ENCODE results near the gene RAB40C.

Gene RAB40C

DNA sequence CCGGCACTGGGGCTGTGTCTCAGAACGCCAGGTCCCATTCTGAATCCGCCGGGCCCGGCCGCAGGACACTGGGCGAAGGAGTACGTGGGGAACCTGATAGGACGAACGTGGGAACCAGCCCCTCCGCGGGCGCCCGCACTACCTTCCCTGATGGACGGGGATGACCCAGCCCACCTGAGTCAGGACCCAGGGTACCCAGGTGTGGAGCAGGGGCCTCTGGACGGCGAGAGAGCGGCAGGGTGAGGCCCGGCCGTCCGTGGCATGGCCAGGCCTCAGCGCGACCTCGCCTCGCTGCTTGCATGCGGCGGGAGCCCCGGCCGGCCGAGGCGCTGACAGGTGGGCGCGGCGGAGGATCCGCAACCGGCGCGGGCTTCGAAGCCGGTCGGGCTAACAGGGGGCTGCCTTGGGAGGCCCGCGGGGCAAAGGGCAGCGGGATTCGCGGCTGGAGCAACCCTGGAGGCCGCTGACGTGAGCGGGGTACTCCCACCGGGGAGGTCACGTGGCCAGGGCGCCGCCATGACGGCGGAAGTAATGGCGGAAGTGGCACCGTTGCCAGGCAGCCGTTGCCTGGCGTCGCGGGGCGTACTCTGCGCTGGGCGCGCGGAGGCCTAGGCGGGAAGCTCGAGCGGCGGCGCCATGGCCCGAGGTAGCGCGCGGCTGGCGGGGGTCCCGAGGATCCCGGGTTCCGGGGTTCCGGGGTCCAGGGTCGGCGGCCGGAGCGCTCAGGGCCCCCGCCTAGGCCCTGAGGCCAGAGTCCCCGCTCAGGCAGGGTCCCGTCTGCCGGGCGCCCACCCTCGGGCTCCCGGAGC lies 59.1 kb downstream of the RAB40C start, which contains the start of gene WDR90:
Gene WDR90, plus strand, starts transcription at position 585 of the 809 bp plus-strand sequence. Its CDS starts 52 bp downstream, at position 637.
- DNase-seq: peak; percentile 94

DNA sequence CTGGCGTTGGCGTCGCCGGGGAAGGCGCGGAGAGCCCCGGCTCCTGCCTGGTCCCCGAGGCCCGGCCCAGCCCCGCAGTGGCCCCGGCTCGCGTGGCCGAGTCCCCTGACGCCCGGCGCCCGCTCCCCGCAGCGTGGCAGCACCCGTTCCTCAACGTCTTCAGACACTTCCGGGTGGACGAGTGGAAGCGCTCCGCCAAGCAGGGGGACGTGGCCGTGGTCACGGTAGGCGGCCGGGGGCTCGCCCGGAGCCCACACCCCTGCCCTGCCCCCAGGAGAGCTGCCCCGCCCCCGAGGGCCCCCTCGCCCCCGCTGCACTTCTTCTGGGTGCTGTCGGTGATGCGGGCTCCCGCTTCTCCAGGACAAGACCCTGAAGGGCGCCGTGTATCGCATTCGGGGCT lies 59.8 kb downstream of the RAB40C start:
- DNase-seq: no peak

DNA sequence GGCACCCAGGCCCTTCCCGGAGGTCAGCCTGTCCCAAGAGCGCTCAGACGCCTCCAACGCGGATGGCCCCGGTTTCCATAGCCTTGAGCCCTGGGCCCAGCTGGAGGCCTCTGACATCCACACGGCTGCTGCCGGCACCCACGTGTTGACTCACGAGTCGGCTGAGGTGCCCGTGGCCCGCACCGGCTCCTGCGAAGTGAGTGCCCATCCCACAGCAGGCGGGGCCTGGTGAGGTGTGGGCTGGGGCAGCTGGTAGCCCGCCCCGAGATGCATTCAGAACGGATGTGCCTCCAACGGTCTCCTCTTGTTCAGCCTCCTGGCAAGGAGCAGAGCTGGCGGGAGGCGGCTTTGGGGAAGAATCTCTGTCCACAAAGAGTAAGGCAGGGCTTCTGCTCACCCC lies 62.0 kb downstream of the RAB40C start:
- DNase-seq: no peak

DNA sequence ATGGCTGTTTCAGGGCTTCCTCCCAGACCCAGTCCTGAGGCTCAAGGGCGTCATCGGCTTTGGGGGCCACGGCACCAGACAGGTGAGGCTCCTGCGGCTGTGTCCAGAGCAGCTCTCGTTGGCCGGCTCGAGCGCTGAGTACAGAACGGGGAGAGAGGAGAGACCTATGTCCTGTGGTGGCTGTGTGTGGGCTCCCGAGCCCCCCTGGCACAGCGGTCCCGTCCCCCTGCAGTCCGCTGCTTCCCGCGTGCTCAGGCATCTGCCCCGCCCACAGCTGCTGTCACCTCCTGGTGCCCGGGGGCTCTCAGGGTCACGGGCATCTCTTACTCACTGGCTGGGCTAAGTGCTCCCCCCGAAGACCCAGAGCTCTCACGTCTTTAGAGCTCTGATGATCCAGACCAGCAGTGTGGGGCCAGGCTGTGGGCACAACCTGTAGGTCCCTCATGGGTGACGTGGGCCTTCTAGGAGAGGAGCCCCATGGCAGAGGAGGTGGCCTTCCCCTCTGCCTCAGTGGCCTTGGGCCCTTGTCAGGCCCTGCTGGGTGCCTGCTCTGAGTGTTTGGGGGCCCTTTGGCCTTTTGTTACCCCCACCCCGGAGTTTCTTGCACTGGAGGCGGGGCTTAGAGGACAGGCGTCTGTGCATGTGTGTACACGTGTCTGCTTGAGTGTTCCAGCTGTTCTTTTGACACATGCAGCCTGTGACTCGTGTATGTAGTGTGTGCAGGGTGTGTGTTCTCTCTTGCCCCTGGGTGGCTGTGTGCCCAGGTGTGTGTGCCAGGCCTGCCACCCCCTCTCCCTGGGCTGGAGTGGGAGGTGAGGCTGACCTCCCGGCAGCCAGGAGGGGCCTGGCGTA lies 62.8 kb downstream of the RAB40C start:
- no peak for DNase-seq

DNA sequence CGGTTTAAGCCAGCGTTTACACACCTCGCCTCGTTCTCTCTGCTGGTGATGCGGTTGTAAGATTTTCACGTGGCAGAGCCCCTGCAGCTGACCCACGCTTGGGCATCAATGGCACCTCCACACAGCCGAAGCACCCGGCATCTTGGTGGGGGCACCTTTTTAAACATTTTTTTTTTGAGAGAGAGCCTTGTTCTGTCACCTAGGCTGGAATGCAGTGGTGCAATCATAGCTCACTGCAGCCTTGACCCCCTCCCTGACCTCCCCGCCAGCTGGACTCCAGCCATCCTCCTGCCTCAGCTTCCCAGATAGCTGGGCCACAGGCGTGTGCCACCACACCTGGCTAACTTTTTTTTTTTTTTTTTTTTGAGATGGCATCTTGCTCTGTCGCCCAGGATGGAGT lies 64.2 kb downstream of the RAB40C start:
- no peak for DNase-seq

DNA sequence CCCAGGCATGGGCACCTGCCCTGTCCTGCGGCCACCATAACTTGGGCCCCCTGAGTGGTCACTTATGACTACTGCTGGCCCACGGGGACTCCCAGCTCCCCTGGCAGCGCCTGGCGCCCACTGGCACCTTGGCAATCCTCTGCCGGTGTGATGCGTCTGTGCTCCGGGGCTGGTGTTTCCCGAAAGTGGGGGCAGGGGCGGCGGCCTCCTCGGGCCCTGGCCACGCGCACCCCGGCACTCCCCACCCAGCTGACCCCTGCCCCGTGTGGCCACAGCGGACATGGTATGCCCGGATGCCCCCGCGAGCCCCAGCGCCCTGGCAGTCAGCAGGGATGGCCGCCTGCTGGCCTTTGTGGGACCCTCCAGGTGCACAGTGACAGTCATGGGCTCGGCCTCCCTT lies 67.6 kb downstream of the RAB40C start:
- no peak for DNase-seq

DNA sequence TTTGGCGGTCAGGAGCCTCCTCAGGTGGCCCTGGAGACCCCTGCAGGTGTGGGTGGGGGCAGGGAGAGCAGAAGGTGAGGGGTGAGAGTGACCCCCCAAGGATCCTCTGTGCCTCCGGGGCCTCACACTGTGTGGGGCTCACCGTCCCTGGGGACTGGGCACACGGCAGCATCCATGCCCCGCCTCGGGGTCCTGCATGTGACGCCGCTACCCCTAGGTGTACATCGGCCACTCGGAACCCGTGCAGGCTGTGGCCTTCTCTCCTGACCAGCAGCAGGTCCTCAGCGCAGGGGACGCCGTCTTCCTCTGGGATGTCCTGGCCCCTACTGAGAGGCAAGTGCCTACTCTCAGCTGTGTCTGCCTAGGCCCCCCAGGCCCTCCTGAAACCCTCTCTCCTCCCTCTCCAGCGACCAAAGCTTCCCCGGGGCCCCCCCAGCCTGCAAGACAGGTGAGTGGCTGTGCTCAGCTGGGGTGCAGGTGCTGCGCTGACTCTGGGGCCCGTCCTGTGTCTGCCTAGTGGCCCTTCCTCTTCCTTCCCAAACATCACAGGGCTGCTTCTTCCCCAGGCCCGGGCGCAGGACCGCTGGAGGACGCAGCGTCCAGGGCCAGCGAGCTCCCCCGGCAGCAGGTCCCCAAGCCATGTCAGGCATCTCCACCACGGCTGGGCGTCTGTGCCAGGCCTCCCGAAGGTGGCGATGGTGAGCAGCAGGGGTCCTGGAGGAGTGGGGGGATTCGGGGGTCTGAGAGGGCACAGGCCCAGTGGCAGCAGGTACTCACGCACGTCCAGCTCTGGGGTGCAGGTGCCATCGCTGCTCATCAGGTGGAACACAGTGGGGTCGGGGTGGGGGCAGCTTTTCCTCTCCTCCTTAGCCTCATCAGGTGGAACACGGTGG lies 69.1 kb downstream of the RAB40C start:
- no peak for DNase-seq

DNA sequence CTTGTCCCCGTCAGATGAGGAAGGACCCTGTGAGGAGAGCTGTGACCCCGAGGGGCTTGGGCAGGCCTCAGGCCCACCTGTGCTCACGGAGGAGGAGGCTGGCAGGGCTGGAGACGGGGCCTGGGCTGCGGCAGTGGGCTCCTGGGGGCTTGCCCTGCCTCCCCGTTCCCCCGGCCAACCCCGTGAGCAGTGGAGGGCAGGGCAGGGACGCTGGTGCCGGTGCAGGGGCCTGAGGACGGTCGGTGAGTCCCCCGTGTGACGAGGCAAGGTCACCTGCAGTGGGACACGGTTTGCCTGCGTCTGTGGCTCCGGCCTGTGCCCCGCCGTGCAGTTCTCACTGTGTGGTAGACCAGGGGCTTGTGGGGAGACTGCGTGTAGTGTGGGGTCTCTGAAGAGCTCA lies 69.8 kb downstream of the RAB40C start:
- DNase-seq: no peak

DNA sequence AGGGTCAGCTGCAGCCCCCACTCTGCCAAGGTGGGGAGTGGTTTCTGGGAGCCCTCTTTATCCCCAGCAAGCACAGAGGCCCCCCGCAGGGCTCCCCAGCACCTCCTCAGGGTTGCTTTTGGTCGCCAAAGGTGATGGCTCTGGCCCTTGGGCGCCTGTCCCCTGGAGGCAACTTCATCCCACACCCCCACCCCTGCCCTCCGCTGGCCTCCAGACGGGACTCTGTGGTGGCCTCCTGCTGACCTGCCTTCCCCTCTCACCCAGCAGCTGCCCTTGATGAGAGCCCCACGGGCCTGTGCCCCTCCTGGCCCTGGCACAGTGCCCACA lies 70.2 kb downstream of the RAB40C start:
- no peak for DNase-seq

DNA sequence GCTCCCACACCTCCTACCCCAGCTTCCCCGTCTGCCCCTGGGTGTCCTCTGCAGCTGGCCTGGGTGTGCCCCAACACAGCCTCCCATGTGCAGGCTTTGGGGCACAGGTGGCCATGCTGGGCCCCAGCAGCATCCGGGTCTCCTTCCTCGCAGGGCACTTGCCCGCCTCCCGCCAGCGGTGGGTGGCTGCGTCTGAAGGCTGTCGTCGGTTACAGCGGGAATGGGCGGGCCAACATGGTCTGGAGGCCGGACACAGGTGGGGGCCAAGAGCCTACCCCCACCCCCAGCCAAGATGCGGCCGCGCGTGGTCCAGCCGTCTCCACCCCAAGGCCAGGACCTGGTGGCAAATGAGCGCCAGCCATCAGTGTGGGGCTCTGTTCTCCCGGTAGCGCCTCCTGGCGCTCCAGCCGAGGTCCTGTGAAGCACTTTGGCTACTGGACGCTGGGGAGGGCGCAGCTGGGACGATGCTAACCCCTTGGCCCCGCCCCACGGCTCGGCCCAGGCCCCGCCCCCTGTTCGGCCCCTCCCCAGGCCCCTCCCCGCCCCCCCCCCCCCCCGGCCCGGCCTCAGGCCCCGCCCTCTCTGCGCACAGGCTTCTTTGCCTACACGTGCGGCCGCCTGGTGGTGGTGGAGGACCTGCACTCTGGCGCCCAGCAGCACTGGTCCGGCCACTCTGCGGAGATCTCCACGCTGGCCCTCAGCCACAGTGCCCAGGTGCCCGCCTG lies 70.8 kb downstream of the RAB40C start:
- peak; percentile 80 for DNase-seq

DNA sequence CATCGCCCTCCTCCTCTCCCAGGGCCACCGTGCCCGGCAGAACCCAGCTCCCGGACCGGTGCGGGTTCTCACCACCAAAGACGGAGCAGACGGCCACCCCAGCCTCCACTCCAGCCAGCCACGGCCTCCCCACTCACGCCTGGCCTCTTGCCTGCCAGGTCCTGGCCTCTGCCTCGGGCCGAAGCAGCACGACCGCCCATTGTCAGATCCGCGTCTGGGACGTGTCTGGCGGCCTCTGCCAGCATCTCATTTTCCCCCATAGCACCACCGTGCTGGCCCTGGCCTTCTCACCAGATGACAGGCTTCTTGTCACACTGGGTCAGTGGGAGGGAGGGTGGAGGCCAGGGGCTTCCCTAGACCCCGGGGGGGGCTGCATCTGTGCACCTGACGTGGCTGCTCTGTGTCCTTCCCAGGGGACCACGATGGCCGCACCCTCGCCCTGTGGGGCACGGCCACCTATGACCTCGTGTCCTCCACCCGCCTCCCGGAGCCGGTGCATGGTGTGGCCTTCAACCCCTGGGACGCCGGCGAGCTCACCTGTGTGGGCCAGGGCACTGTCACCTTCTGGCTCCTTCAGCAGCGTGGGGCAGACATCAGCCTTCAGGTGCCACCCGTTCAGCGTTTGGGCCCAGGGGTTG lies 71.4 kb downstream of the RAB40C start:
- DNase-seq: no peak

DNA sequence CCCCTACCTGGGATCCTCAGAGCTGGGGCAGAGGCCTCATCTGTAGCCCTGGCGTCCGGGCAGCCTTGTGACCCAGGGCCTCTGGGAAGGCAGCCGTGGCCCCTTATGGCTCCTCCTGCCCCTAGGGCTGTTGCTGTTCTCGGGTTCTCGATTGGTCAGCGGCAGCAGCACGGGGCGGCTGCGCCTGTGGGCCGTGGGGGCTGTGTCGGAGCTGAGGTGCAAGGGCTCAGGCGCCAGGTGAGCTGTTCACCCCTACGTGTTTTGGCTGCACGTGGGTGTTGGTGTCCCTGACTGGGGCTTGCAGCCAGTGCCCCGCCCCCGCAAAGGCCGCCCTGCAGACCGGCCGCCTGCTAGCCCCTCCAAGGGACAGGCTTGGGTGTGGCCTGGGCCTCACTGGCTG lies 72.2 kb downstream of the RAB40C start:
- no peak for DNase-seq

DNA sequence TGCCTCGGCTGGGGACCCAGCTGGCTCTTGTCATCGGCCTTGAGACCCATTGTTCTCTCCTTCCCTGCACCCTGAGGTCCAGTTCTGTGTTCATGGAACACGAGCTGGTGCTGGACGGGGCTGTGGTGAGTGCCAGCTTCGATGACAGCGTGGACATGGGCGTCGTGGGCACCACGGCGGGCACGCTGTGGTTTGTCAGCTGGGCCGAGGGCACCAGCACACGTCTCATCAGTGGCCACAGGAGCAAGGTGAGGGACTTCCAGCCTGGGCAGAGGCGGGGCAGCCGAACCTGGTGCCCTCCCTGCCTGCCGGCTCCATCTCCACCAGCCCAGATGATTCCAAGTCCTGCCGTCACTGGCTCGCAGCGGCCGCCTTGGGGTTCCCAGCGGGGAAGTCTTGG lies 72.7 kb downstream of the RAB40C start:
- no peak for DNase-seq

DNA sequence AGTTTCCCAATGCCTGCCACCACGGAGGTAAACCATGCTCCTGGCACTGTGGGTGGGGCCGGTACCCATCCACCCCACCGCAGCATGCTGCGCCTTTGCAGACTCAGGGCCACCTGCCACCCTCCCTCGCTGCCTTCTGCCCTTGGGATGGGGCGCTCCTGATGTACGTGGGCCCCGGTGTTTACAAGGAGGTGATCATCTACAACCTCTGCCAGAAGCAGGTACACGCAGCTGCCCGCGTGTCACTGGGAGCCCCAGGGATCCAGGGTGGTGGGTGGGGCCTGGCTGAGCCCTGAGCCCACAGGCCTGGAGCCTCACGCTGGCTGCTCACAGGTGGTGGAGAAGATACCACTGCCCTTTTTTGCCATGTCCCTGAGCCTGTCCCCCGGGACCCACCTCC lies 76.7 kb downstream of the RAB40C start:
- DNase-seq: no peak

DNA sequence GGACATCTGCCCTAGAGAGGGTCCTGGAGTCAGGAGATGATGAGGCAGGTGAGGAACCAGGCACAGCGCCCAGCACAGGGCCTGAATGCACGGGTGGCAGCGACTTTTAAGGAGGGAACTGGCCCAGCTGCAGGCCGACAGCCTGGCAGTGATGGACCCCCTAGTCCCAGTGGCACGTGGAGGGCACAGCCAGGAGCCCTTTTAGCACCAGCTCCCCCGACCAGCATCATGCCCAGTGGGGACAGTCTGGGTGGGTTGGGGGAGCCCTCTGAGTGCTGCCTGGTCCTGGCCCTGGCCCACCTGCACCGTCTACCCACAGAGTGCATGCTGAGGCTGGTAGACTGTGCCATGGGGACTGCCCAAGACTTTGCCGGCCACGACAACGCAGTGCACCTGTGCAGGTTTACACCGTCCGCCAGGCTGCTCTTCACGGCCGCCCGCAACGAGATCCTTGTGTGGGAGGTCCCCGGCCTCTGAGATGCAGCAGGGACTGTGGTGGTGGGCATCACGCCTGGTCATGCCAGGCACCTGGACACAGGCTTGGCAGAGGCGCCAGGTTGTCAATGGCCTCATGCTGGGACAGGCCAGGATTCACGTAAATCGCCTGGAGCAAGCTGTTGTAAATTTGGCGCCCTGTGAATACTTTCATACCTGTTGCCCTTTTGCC lies 77.4 kb downstream of the RAB40C start:
- no peak for DNase-seq

DNA sequence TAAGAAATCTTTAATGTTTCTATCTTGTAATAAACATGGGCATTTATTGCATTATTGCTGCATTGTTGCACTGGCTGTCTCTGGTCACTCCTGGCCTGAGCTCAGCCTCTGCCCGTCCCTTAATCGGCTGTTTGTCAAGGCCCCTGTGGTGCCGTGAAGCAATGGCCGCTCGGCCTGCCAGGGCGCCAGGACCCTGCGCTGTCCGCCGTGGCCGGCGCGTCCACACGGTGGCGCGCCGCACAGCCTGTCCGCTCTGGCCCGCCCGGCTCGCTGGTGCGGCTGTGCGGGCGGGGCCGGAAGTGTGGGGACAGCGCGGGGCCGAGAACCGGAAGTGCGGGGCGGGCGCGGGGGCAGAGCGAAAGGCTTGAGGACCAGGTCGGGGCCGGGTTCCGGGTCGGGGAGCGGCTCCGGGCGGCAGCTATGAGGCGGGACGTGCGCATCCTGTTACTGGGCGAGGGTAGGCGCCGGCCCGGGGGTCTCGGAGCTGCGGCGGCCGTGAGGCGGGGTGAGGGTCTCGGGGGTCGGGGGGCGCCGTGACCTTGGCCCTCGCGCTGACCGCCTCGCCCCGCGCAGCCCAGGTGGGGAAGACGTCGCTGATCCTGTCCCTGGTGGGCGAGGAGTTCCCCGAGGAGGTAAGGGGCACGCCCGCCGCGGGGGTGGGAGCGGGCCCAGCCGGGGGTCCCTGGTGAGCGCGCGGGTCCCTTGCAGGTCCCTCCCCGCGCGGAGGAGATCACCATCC lies 78.1 kb downstream of the RAB40C start, which contains the start of gene RHOT2:
Gene RHOT2, plus strand, starts transcription at position 353 of the 739 bp plus-strand sequence. Its CDS starts 68 bp downstream, at position 421.
- peak; percentile 95 for DNase-seq

DNA sequence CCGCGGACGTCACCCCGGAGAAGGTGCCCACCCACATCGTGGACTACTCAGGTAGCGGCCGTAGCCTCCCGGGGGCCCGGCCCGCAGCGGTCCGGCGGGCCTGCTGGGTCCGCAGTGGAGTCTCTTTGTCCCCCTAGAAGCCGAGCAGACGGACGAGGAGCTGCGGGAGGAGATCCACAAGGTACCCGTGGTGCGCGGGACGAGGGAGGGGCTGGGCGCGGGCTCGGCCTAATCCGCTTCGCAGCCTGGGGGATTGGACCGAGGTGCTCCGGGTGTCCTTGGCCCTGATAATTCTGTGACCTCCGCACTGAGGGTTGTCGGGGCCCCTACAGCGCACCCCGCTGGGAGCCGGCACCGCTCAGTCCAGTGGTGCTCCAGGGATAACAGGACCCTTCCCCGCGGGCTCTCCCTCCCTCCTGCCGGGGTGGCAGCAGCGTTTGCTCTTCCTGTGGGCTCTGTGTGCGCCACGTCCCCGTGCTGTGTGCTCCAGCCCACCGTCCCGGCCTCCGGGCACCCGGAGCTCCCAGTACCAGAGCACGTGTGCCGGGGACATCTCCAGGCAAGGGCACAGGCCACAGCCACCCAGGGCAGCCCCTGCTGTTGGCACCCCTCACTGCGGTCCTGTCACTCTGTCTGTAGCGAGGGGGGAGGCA lies 78.8 kb downstream of the RAB40C start:
- DNase-seq: no peak

DNA sequence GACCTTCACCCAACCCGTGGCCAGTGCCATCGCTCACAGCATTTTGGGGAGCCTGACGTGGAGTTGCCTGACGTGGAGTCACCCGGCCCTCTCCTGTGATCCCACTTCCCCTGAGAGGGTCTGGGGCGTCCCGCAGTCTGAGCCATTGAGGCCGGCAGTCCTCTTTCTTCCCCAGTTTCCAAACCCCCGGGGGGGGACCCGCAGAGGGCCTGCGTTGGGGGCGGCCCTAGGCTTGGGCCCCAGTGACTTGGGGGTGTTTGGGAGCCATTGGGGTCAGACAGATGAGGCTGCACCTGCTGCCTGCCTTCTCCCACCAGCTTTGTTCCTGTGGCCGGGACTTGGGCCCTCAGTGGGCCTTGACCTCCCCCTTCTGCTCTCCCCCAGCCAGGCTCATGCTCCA lies 79.8 kb downstream of the RAB40C start:
- no peak for DNase-seq

DNA sequence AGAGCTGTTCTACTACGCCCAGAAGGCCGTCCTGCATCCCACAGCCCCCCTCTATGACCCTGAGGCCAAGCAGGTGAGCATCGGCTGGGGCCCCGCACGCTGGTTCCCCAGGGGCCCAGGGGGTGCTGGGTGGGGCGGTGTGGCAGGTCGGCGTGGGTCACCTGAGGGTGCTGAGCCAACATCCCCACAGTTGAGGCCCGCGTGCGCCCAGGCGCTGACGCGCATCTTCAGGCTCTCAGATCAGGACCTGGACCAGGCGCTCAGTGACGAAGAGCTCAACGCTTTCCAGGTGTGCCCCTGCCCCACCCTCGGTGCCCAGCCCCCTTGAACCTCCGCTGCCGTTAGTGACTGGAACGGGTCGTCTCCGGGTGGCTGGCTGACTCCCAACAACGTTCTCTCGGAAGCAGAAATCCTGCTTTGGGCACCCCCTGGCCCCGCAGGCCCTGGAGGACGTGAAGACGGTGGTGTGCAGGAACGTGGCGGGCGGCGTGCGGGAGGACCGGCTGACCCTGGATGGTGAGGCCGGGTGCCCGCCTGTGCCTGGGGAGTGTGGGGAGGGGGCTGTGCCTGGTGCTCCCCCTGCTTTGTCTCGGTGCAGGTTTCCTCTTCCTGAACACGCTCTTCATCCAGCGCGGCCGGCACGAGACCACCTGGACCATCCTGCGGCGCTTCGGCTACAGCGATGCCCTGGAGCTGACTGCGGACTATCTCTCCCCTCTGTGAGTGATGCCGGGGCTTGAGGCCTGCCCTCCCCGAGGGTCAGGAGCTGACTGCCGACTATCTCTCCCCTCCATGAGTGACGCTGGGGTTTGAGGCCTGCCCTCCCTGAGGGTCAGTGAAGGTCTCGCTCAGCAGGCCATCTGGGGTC lies 80.9 kb downstream of the RAB40C start:
- DNase-seq: no peak

All from CD4-positive, alpha-beta T cell treated with Interleukin-6 for 4 hours (primary cell).